Heart right ventricle (tissue), 16 donors: ENCODE data around the gene DNASE2. TPM values are rescaled to one million over a fixed set of nuclear protein-coding genes. Genes with fewer than 3 reads are reported as not detected.

Experiments used
- ATAC-seq, 8 donors: fragments of 200-7000 bp; cut with Tn5 transposase; one replicate each; pipeline ENCODE4 v1.9.1; 2020; ENCODE audit warnings: mild to moderate bottlenecking in 8 of 8, moderate library complexity in 8 of 8, moderate number of reproducible peaks in 1 of 8
- DNase-seq, 2 donors: peaks; one replicate each; pipeline ENCODE4 v3.0.0-alpha.2; 2020
- H3K27ac ChIP-seq, 10 donors: fragments of 200-600 bp; sonication (generic) in 2 of 10; one replicate each; pipeline versions ENCODE4 v1.5.0 to v1.8.0; 2020 to 2022; ENCODE audit warnings: mild to moderate bottlenecking in 3 of 10
- H3K27me3 ChIP-seq, 7 donors: fragments of 200-600 bp; one replicate each; pipeline ENCODE4 v1.8.0; 2021 to 2022; ENCODE audit warnings: mild to moderate bottlenecking in 2 of 7
- H3K36me3 ChIP-seq, 9 donors: fragments of 200-600 bp; sonication (generic) in 1 of 9; one replicate each; pipeline versions ENCODE4 v1.5.0 to v1.8.0; 2020 to 2022; ENCODE audit warnings: mild to moderate bottlenecking in 2 of 9
- H3K4me1 ChIP-seq, 9 donors: fragments of 200-600 bp; sonication (generic) in 1 of 9; one replicate each; pipeline versions ENCODE4 v1.5.0 to v1.8.0; 2020 to 2022; ENCODE audit warnings: mild to moderate bottlenecking in 4 of 9
- H3K4me3 ChIP-seq, 10 donors: fragments of 200-600 bp; sonication (generic) in 2 of 10; one replicate each; pipeline versions ENCODE4 v1.5.0 to v1.8.0; 2020 to 2022; ENCODE audit warnings: mild to moderate bottlenecking in 7 of 10, moderate library complexity in 2 of 10
- H3K9me3 ChIP-seq, 11 donors: fragments of 200-600 bp in 10 of 11; sonication (generic) in 2 of 11; one replicate each; pipeline versions ENCODE4 v1.5.0 to v1.8.0; 2013 to 2022; ENCODE audit warnings: mild to moderate bottlenecking in 2 of 11, control low read depth in 1 of 11, moderate library complexity in 1 of 11
- CTCF ChIP-seq, 9 donors: fragments of 200-600 bp; sonication (generic) in 2 of 9; IDR thresholded peaks; one replicate each; pipeline versions ENCODE4 v1.5.0 to v1.8.0; 2021 to 2022; ENCODE audit warnings: antibody characterized with exemption in 9 of 9, mild to moderate bottlenecking in 5 of 9, moderate library complexity in 1 of 9
- WGBS, 2 donors: extraction: QIAGEN DNeasy Blood & Tissue Kit; methylation state at CpG; one replicate each; pipeline ENCODE4 v1.1.7; 2013; ENCODE audit warnings: inconsistent platforms in 1 of 2; 5-methylcytosine and 5-hydroxymethylcytosine counted together
- intact Hi-C, 10 donors: fragments of 100-400 bp; cut with DNase I; formaldehyde crosslinking; loops; one replicate each; pipeline versions ENCODE4 v1.11.1 to v1.14.2; 2022
- polyA plus RNA-seq, 2 donors: library from polyadenylated mRNA; stranded (reverse); fragments of 200-250 nt; gene quantifications; one replicate each; pipeline ENCODE4 v1.2.3, GENCODE V29; 2013
- total RNA-seq, 10 donors: library from RNA; stranded (reverse); fragmentation: NEBNext Ultra II Directional in 3 of 10; extraction: Animal tissue kit (Norgen Biotek cat#: 25700) in 3 of 10; gene quantifications; one replicate each; pipeline versions ENCODE4 v1.2.1 to v1.2.4, GENCODE V29; 2021 to 2023
- donor health status: Arrhythmogenic right ventricular cardiomyopathy.
- donor health status: ischemic (EF 13 %, LVEDD 7.1; RV severe dilation, severe dysfunction).
- donor health status: healthy with polysubstance abuse.
- donor health status: DM: no; HTN: yes; CAD: no.
- donor health status: DM: no; HTN: no; CAD: no.
- donor health status: ischemic (EF 25% LVEDD 6.9; RV normal size, moderate dysfunction).
- donor health status: ischemic (EF 25% LVEDD 5.7; RV mildly dilated, moderate dysfunction).
- donor health status: healthy.
- donor health status: DM: yes; HTN: yes; CAD: no.
- donor health status: Ischemic cardiomyopathy.
- donor health status: ischemic (EF 35%, LVEDD 5.7; RV mildly dilated, moderate dysfunction).
- donor health status: nonischemic (EF 11% LVEDD 7.7; RV severe dilation, severe dysfunction).
- donor health status: DM: yes; HTN: yes; CAD: no.
- donor health status: PGD.
- donor health status: ischemic (EF 29% LVEDD 5.4; RV normal size, mild dysfunction).
- donor health status: nonischemic (EF 23%, LVEDD 6.1; RV moderate dilation, normal function).

Gene DNASE2
- total and polyA plus RNA-seq, 12 donors = 10.5 to 34.9 (median 19.9) TPM

DNA sequence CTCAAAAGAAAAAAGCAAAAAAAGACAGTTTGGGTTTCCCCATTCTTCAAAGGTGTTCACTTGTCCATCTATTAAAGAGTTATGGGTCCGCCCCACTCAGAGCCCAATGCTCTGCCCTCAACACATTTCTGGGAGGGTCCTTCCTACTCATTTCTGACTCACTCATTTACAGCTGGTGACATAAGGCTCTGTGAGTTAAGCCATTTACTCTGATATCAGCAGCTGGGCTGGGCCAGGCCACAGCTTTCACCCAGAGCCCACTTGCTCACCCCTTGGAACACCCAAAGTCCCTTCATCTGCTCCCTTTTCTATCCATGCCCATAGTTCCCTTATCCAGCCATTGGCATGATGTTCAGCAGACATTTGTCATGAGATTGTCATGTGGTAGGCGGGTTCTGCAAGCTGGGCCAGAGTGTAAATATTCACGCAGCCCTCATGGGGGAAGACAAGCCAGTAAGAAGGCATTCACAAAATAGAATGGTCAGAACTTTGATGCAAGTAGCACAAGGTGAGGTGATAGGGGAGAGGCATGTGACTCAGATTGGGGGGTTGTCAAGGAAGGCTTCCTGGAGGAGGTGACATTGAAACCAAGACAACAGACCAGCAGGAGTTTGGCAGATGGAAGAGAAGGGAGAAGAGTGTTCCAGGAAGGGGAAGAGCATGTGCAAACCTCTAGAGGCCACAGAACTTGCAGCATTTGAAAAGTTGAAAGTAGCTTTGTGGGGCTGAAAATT is 37.1 kb downstream of the DNASE2 start:
- H3K27ac ChIP-seq = no peak overlapping the region
- DNase-seq (no peak), ATAC-seq (no peak)
- no peaks in the 10 kb centered on the region for H3K9me3 ChIP-seq
- TF ChIP-seq CTCF (IDR thresholded peaks at IDR 0.05) = no peak
- no peaks in the 10 kb centered on the region for H3K36me3 ChIP-seq
- no peak overlapping the region for H3K4me3 ChIP-seq
- peaks cover 4 to 82% (median 67%) of the 10 kb centered on the region in 7 donors for H3K27me3 ChIP-seq
- 82 to 86% methylated on average over 3 of the region's 3 CpGs for WGBS, 2 donors
- intact Hi-C loops = loop anchor here in 4 of 10 donors (5.0 to 10.0 kb wide), 3 partner anchors 37 to 77 kb away; partner anchors contain the start of genes HOOK2 (in 1 of the 4) and RNASEH2A (in 1 of the 4)
- H3K4me1 ChIP-seq = peaks cover 3 to 21% (median 9%) of the 10 kb centered on the region in 9 donors

GRCh38 chr19:12843328-12843727 is 37.9 kb downstream of the DNASE2 start:
- WGBS, 2 donors = 75 to 80% methylated on average over 11 of the region's 11 CpGs
- DNase-seq (no peak), ATAC-seq (no peak)
- peaks cover 3 to 28% (median 14%) of the 10 kb centered on the region in 9 donors for H3K4me1 ChIP-seq
- TF ChIP-seq CTCF (IDR thresholded peaks at IDR 0.05) = no peak
- no peaks in the 10 kb centered on the region for H3K36me3 ChIP-seq
- H3K27ac ChIP-seq = no peak overlapping the region
- intact Hi-C loops = loop anchor here in 4 of 10 donors (5.0 to 10.0 kb wide), 3 partner anchors 36 to 76 kb away; partner anchors contain the start of genes HOOK2 (in 1 of the 4) and RNASEH2A (in 1 of the 4)
- H3K4me3 ChIP-seq = no peak overlapping the region
- peaks cover 10 to 90% (median 75%) of the 10 kb centered on the region in 7 donors for H3K27me3 ChIP-seq
- H3K9me3 ChIP-seq = no peaks in the 10 kb centered on the region

- H3K27ac ChIP-seq = no peak overlapping the region
- no peak overlapping the region for H3K4me3 ChIP-seq
- 93 to 96% methylated on average over 18 of the region's 18 CpGs for WGBS, 2 donors
- H3K4me1 ChIP-seq = peaks cover 0 to 26% (median 13%) of the 10 kb centered on the region in 9 donors
- DNase-seq = no peak
- TF ChIP-seq CTCF (IDR thresholded peaks at IDR 0.05) = no peak
- intact Hi-C loops = loop anchor here in 4 of 10 donors (5.0 to 10.0 kb wide), 3 partner anchors 35 to 75 kb away; partner anchors contain the start of genes HOOK2 (in 1 of the 4) and RNASEH2A (in 1 of the 4)
- ATAC-seq = no peak
- no peaks in the 10 kb centered on the region for H3K9me3 ChIP-seq
- no peaks in the 10 kb centered on the region for H3K36me3 ChIP-seq
- H3K27me3 ChIP-seq = peaks cover 10 to 98% (median 83%) of the 10 kb centered on the region in 7 donors
Measured at GRCh38 chr19:12842511-12842910, 38.7 kb downstream of the DNASE2 start.

- ATAC-seq = no peak
Measured at GRCh38 chr19:12841094-12841493, 40.2 kb downstream of the DNASE2 start.

More at GRCh38 chr19:12841094-12841493, 40.2 kb downstream of the DNASE2 start:
- peaks cover 16 to 100% (median 90%) of the 10 kb centered on the region in 7 donors for H3K27me3 ChIP-seq
- intact Hi-C loops = loop anchor here in 4 of 10 donors (5.0 to 10.0 kb wide), 3 partner anchors 34 to 74 kb away; partner anchors contain the start of genes HOOK2 (in 1 of the 4) and RNASEH2A (in 1 of the 4)
- no peak for DNase-seq
- WGBS, 2 donors = 1 to 2% methylated on average over 29 of the region's 29 CpGs
- no peaks in the 10 kb centered on the region for H3K36me3 ChIP-seq
- H3K4me3 ChIP-seq = peak overlapping the region in 8 of 10 donors; percentile 8 to 33 (median 20)
- H3K4me1 ChIP-seq = peaks cover 0 to 22% (median 13%) of the 10 kb centered on the region in 9 donors
- no peak for TF ChIP-seq CTCF (IDR thresholded peaks at IDR 0.05)
- no peaks in the 10 kb centered on the region for H3K9me3 ChIP-seq
- H3K27ac ChIP-seq = no peak overlapping the region
